Activated CD4-positive, alpha-beta T cell treated with anti-CD3 and anti-CD28 coated beads, Interleukin-2, amount 50 U/mL, for 16 hours (primary cell): ENCODE data around the gene AP1B1.
"Not testable (repeated sequence)": the region's sequence is repeated elsewhere in the genome, so short reads cannot be mapped to it uniquely, and the experiment has no call there.

Experiments
- DNase-seq: peaks from one replicate; pipeline ENCODE4 v3.0.0-alpha.2; 2020

Gene AP1B1

DNA sequence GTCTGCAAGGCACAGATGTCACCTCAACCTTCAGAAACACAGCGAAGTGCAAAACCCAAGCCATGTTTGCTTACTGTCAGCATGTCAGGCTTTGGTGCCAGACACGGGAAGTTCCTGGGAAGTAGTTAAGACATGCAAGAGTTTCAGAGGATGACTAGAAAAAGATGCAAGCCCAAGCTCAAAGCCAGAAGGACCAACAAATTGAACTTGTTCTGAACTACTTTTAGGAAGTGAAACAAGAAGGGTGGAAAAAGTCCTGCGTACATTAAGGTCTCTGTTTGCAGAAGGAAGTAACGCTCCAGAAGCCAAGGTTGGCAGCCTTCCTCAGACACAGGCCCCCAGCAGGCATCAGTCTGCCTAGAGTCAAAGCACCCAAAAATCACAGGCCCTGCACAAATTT, 2.6 kb downstream of the AP1B1 start:
- DNase-seq, result no peak

GRCh38 chr22:29385151-29385704, 3.1 kb downstream of the AP1B1 start:
- DNase-seq, result no peak

DNA sequence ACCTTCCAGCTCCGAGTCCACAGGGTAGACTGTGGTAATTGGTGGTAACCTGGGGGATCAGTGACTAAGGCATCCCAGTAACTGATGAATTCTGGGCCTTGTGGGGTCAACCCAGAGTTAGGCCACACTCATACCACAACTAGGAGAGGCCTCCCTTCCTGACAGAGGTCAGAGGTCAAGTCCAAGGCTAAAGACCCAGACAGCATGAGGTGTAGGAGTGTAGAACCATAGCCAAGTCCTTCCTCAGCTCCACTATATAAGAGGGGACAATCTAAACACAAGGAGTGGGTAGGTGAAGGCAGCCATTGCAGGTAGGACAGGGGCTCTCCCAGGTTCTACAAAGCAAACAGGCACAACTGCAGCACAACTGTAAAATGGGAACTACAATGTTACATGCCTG, 4.6 kb downstream of the AP1B1 start:
- no peak for DNase-seq

- DNase-seq, result no peak
Observed at GRCh38 chr22:29382580-29383302, 5.6 kb downstream of the AP1B1 start.

GRCh38 chr22:29380856-29381255, 7.5 kb downstream of the AP1B1 start:
- no peak for DNase-seq

DNA sequence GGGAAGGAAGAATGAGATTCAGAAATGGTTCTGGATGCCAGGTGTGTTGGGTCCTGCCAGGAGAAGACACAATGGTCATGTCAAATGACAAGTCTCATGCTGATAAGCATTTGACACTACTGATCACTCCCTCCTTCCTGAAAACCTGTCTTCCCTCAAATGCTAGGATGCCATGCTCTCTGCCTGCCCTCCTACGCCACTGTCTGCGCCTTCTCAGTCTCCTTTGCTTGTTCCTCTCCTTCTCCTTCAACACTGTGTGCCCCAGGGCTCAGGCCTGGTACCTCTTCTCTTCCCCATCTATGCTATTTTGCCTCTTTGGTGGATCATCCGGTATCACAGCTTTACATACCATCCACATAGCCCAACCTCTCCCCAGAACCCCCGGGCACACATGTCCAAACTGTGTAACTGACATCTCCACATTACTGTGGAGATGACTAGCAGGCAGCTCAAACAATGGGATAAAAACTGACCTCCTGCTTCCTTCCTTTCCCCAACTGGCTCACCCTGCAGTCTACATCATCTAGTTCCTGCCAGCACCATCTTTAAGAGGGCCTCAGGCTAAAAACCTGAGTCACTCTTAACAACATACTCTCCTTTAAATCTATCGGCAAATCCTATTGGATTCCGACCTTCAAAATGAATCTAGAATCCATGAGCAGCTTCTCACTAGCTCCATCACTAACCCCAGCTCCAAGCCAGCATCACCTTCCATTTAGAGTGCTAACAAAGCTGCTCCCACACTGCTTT, 8.2 kb downstream of the AP1B1 start:
- no peak for DNase-seq

GRCh38 chr22:29379258-29379657, 9.1 kb downstream of the AP1B1 start:
- no peak for DNase-seq

DNA sequence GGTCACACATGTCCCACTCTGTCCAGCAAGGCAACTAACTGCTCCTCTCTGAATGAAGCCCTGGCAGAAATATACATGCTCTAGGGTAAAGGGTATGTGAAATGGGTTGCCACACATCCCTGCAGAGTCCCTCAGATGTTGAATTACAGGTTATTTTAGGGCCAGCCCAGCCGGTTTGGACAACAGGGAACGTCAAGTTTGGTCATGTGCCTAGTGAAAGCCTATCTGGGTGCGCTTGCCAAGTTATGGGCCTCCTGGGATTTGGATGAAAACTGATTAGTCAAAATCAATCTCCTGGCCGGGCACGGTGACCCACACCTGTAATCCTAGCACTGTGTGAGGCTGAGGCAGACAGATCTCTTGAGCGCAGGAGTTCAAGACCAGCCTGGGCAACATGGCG, 10.4 kb downstream of the AP1B1 start:
- DNase-seq, result no peak

DNA sequence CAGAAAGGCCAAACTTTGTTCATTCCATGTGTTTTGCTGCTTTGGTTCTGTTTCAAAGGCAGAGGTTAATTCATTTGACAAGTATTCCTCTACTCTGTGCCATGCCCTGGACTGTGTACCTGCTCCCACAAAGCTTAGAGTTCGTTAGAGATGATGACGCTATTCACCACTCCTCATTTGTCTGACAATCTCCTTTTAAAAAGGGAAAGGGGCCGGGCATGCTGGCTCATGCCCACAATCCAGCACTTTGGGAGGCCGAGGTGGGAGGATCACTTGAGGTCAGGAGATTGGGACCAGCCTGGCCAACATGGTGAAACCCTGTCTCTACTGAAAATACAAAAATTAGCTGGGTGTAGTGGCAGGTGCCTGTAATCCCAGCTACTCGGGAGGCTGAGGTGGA, 11.7 kb downstream of the AP1B1 start:
- DNase-seq, result not testable (repeated sequence)

GRCh38 chr22:29375398-29376076, 12.8 kb downstream of the AP1B1 start:
- no peak for DNase-seq

GRCh38 chr22:29374806-29375205, 13.6 kb downstream of the AP1B1 start:
- not testable (repeated sequence) for DNase-seq

DNA sequence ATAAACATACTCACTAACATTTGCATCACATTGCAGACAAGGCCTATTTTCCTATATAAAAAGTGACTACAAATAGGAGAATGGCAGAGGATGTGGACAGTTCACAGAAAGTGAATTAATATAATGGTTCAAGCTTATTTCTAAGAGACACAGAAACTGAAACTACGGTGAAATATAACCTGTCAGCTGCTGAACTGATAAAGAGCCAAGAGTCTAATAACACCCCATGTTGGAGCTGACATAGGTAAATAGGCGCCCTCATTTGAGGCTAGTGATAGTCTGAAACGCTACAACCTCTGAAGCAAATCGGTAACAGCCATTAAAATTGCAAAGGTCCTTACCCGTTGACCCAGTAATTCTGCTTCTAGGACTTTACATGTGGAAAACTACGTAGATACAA, 14.0 kb downstream of the AP1B1 start:
- DNase-seq, result no peak

DNA sequence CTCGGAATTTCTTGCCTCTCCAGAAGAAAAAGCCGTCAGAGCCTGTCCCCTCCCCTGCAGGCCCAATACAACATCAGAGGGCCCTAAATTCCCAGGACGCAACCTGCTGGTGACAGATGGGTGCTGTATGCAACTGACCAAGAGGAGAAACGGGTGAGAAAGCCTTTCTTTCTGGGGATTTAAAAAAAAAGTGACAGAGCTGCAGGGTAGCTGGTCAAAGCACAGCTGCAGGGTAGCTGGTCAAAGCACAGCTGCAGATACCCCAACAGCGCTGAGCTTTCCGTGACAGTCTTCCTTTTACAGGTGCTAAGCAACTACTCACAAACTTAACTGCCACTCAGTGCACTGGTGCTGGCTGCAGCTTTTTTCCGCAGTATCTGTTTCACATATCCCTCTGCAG, 17.8 kb downstream of the AP1B1 start:
- no peak for DNase-seq

GRCh38 chr22:29369460-29369859, 18.9 kb downstream of the AP1B1 start:
- DNase-seq, result no peak

DNA sequence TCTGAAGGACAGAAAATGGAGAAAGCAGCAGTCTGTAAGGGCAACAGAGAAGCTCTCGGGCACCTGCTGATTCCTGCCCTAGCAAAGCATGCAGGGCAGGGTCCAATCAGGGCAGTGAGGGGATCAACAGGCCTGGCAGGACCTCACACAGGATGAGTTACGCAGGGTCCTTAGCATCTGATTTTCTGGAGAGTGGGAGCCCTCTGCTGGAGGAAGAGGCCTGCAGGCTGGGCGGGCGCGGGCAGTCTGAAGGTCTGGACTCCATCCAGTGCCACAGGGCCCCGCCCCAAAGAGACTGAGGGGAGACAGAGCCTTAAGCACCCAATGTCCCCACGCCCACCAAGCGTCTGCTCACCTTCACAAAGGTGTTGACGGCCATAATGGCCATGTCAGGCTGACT, 28.9 kb downstream of the AP1B1 start:
- no peak for DNase-seq

GRCh38 chr22:29357193-29357890, 31.0 kb downstream of the AP1B1 start:
- DNase-seq, result not testable (repeated sequence)

DNA sequence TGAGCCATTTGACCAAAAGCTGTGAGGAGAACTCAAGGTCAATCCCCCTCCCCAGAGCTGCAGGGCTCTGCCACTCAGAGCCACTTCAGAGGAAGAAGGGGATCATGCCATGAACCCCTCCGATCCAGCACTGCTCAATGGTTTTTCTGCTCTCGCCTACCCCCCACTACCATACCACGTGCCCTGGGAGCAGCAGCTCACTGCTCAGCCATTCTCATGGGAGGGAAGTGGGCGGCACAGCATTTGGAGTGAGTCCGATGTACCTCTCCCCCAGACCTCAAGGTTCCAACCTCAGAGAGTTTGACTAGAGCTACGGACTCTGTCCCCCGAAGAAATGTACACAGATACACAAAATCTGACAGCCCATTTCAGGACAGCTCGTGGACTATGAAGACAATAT, 34.5 kb downstream of the AP1B1 start:
- DNase-seq, result no peak

GRCh38 chr22:29353286-29353685, 35.1 kb downstream of the AP1B1 start:
- DNase-seq, result no peak

DNA sequence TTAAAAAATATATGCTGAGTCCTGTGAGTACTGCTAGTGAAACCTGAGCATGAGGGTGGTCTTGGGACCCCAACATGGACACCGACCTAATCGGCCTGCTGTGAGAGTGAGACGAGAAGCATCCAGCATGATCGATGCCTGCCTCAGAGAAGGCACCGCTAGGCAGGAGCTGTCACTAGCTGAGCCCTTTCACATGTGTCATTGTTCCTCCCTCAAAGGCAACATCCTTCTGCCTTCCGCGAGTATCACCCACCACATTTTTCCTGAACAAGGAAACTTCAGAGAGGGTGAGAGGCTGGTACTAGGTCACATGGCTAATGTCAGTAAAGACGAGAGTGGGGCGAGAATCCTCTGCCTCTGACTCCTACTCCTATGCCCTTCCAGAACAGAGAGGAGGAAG, 35.6 kb downstream of the AP1B1 start:
- no peak for DNase-seq

DNA sequence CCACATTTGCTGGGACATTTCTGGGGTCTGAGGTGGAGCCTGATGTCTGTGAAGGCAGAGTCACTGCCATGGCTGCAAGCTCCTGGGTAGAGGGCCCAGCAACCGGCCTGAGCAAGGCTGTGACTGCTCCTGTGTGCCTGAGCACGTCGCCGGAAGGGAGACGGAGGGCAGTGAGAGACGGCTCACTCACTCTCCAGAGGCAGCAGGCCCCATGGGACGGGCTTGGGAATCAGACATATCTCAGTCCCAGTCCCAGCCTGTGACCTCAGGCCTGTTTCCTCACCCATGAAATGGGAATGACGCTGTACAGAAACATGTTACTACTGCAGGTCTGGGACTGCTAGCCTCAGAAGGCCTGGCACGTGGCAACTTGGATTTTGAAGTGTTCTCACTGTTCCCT, 36.5 kb downstream of the AP1B1 start:
- DNase-seq, result no peak

DNA sequence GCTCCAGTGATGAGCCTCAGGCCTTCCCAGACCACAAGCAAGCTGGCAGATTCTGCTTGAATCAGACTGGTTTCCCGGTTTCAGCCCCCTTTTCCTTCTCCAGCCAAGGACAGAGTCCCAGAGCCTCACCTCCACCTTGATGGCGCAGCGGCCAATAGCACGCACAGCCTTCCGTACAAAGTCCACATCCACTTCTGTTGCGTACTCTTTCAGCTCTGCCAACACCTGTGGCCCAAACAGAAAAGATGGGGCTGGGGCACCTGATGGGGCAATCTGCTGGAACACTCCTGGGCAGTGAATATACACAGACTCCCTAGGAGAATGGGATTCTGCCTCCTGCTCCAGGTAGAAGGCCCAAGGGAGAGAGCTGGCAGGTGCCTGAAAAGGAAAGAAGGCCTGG, 37.3 kb downstream of the AP1B1 start:
- DNase-seq, result no peak

DNA sequence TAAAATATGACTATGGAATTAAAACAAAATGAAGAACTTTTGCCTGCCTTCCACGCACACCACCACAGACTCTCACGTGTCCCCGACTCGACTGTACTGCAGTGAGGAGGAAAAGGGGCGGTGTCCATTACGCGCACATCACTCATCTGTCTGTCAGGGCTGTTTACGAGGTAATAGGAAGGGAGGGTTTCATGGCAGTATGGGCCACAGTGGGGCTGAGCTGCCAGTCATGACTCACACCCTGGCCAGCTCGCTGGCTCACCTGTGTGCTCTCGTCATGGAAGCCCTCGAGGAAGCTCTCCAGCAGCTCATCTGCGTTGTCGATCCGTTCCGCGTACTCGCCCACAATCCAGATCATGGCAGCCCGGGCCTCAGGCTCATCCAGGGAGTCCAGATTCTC, 39.4 kb downstream of the AP1B1 start:
- no peak for DNase-seq

DNA sequence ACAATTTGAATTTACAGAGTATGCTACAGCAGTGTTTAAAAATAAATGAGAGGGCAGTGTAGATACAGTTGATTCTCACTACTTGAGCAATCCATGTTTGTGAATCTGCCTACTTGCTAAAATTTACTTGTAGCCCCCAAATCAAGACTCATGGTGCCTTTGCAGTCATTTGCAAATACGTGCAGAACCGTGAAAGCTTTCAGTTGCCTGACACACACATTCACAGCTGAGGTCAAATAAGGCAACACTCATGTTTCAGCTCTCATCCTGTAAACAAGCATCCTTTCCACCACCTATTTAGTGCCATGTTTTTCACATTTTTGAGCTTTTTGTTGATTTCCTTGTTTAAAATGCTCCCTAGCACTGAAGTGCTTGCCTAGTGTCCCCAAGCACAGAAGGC, 40.3 kb downstream of the AP1B1 start:
- no peak for DNase-seq
